ENCODE results near the gene OPCML.
"Not testable (repeated sequence)": the region's sequence is repeated elsewhere in the genome, so short reads cannot be mapped to it uniquely, and the experiment has no call there.

The OPCML gene

DNA sequence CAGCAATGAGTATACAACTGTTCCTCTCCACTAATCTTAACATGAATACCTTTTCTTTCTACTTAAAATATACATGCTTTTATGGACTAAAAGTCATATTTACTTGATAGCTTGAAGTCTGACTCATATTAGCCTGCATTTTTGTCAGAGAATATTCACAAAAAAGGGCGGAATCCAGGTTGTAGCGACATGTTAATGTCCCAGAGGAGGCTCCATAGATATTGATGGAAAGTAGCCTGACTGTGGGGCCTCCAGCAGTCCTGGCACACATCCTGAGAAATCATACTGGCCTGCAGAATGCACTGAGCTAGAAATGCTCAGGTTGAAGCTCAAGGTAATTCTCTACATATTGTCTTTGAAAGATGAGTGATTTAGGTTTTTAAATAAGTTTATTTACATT is 1110.7 kb downstream of the OPCML start:
- DNase-seq (ENCODE audit: low read depth) = no peak

DNA sequence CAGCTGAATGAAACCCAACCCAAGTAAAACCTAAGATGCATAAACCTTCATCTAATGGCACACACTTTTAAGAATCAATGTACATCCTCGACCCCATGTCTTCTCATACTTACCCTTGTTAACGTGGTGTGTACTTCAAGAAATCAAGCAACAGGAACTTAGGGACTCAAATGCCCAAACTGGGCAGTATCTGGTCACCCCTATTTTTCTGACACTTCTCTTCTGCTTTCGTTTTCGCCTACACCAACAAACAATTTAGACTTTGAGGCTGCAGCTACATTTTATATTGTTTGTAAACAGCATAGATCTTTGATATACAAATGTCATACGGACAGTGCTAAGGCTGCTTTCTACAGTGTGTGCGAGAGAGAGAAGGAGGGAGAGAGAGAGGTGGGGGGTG is 1117.8 kb downstream of the OPCML start:
- no peak for DNase-seq (ENCODE audit: low read depth)

- no peak for DNase-seq (ENCODE audit: low read depth)
Measured at GRCh38 chr11:132410383-132410782, 1121.9 kb downstream of the OPCML start.

- DNase-seq (ENCODE audit: low read depth) = no peak
Measured at GRCh38 chr11:132409573-132410355, 1122.5 kb downstream of the OPCML start.

- DNase-seq (ENCODE audit: low read depth) = no peak
Measured at GRCh38 chr11:132408877-132409276, 1123.4 kb downstream of the OPCML start.

- DNase-seq (ENCODE audit: low read depth) = no peak
Measured at GRCh38 chr11:132405728-132406127, 1126.6 kb downstream of the OPCML start.

GRCh38 chr11:132402071-132402684 is 1130.1 kb downstream of the OPCML start:
- no peak for DNase-seq (ENCODE audit: low read depth)

DNA sequence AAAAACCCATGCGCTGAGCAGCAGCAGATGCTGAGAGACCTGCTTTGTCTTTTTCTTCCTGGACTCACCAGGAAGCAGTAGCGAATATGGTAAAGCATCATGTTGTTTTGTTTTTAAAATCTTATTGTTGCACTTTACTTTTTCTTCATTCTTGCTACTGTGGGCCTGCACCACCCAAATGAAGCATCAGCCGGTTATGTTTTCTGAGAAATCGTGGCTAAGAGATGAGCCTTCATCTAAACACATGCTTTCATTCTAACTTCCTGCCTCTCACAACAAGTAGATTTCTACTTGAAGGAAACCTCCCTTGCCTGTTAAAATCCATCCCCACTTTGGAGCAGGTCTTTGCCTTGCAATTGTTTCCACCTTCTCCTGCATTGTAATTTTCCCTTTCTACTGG is 1136.0 kb downstream of the OPCML start:
- DNase-seq (ENCODE audit: low read depth) = no peak

DNA sequence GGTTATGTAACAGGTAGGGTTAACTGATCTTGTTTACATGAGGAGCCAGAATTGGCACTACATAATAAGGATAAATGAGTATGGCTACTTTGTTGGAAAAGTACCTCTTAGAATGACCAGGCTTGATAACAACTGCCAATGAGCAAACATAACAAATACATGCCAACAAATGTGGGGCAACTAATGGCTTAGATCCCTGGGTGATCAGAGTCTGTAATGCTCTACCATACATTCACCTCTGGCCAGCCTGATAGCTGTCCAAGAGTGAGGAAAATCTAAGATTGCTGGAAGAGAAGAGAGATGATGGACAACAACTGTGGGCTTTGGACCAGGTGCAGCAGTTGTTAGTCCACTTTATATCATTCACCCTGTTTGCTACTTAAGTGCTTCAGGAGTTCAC is 1136.9 kb downstream of the OPCML start:
- DNase-seq (ENCODE audit: low read depth) = no peak

DNA sequence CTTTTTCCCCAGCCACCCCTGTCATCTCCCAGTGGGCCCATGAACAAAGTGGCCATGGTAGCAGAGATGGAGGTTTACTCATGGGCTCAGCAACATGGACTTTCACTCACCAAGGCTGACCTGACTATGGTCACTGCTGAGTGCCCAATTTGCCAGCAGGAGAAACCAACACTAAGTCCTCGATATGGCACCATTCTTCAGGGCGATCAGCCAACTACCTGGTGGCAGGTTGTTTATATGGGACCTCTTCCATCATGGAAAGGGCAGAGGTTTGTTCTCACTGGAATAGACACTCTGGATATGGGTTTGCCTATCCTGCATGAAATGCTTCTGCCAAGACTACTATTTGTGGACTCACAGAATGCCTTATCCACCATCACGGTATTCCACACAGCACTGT is 1152.8 kb downstream of the OPCML start:
- DNase-seq (ENCODE audit: low read depth) = no peak

GRCh38 chr11:132373405-132374143 is 1158.7 kb downstream of the OPCML start:
- DNase-seq (ENCODE audit: low read depth) = no peak

GRCh38 chr11:132370114-132370513 is 1162.2 kb downstream of the OPCML start:
- DNase-seq (ENCODE audit: low read depth) = not testable (repeated sequence)

GRCh38 chr11:132367293-132367692 is 1165.0 kb downstream of the OPCML start:
- DNase-seq (ENCODE audit: low read depth) = no peak

DNA sequence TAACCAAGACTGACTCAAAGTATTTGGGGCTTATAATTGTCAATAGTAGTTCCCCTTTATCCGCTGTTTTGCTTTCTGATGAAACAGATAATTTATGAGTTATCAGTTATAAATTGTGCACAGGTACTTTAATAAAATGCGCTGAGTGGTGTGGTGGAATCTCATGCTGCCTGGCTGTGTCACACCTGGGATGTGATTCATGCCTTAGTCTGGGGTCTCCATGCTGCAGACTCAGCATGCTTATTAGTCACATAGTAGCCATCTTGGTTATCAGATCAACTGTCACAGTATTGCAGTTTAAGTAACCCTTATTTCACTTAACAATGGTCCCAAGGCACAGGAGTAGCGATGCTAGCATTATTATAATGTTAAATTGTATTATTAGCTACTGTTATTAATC is 1166.7 kb downstream of the OPCML start:
- no peak for DNase-seq (ENCODE audit: low read depth)
